GM10248 (cell line): ENCODE data around the gene SLC45A1.

Experiments used
- CTCF ChIA-PET: fragments of 300-600 bp; sonication (Branson Sonifier 250); formaldehyde crosslinking; extraction: SDS; loops from one replicate; lab custom pipeline; 2021; ENCODE audit warnings: antibody characterized with exemption; lab: Yijun Ruan, JAX
- POLR2A ChIA-PET: fragments of 350-650 bp; sonication (Branson Sonifier 250); formaldehyde crosslinking; extraction: SDS; loops from one replicate; lab custom pipeline; 2020; ENCODE audit warnings: antibody characterized with exemption; lab: Yijun Ruan, JAX
- DNase-seq: peaks from one replicate; pipeline ENCODE4 v3.0.0; 2012; ENCODE audit errors: extremely low spot score
- TF ChIP-seq, protein P1 (sequence below): IDR thresholded peaks from 2 replicates; pipeline ENCODE4 v1.5.1; 2012; ENCODE audit warnings: mild to moderate bottlenecking, low read depth; ENCODE audit errors: extremely low read depth, missing control alignments, control extremely low read depth

Gene SLC45A1

GRCh38 chr1:8315573-8316475 lies 2.1 kb upstream of the SLC45A1 start:
- CTCF ChIA-PET: interaction anchor here (0.8 to 4.5 kb wide), 19 partner anchors 10 to 648 kb away, joined by 3 to 116 read pairs (median 5); no protein-coding TSS in a partner anchor
- DNase-seq: no peak
- TF ChIP-seq, protein P1, sequence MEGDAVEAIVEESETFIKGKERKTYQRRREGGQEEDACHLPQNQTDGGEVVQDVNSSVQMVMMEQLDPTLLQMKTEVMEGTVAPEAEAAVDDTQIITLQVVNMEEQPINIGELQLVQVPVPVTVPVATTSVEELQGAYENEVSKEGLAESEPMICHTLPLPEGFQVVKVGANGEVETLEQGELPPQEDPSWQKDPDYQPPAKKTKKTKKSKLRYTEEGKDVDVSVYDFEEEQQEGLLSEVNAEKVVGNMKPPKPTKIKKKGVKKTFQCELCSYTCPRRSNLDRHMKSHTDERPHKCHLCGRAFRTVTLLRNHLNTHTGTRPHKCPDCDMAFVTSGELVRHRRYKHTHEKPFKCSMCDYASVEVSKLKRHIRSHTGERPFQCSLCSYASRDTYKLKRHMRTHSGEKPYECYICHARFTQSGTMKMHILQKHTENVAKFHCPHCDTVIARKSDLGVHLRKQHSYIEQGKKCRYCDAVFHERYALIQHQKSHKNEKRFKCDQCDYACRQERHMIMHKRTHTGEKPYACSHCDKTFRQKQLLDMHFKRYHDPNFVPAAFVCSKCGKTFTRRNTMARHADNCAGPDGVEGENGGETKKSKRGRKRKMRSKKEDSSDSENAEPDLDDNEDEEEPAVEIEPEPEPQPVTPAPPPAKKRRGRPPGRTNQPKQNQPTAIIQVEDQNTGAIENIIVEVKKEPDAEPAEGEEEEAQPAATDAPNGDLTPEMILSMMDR: no peak
- POLR2A ChIA-PET: no interaction called here

DNA sequence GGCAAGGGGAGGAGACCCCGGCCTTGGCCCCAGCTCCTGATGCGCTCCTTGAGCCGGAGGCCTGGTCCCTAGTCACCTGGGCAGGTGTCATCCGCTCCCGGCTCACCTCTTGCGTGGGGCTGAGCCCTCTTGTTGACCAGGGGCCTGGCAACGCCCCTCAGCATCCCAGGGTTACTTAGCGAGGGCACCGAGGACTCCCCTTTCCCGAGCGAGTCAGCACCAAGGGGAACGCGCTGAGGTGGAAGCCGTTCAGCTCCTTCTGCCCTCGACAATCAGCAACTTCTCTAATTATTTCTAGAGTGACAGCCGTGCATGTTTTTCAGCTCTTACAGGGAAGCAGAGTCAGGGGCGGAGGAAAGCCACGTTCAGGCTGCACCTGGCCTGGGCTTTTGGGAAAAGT lies 522 bp downstream of the SLC45A1 start:
- POLR2A ChIA-PET: no interaction called here
- DNase-seq: no peak
- TF ChIP-seq, protein P1: no peak
- CTCF ChIA-PET: interaction anchor here (0.9 to 1.7 kb wide), 4 partner anchors 11 to 336 kb away, joined by 3 to 9 read pairs (median 3); no protein-coding TSS in a partner anchor

DNA sequence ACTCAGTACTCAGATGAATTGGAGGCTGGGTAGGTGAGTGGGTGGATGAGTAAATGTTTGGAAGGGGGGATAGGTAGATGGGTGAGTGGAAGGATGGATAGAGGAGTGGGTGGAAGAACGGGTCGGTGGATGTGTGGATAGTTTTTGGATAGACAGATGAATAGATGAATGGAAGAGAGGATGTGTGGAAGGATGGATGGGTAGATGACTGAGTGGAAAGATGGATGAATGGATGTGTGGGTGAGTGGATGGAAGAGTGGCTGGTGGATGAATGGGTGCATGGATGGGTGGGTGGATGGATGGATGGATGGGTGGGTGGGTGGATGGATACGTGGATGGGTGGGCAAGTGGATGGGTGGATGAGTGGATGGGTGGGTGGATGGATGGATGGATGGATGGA lies 3.7 kb downstream of the SLC45A1 start:
- DNase-seq: no peak
- CTCF ChIA-PET: interaction anchor here (2.3 kb wide), 1 partner anchor 306 kb away, joined by 8 read pairs; no protein-coding TSS in a partner anchor
- POLR2A ChIA-PET: no interaction called here
- TF ChIP-seq, protein P1: no peak

GRCh38 chr1:8323706-8324105 lies 5.8 kb downstream of the SLC45A1 start:
- ChIA-PET CTCF (interaction anchor here (0.7 to 1.7 kb wide), 3 partner anchors 9 to 309 kb away, joined by 3 to 5 read pairs (median 3); no protein-coding TSS in a partner anchor), POLR2A (no interaction called here)
- DNase-seq: no peak
- TF ChIP-seq, protein P1: no peak

GRCh38 chr1:8324176-8324810 lies 6.4 kb downstream of the SLC45A1 start:
- POLR2A ChIA-PET: no interaction called here
- CTCF ChIA-PET: interaction anchor here (0.7 to 1.7 kb wide), 3 partner anchors 10 to 309 kb away, joined by 3 to 5 read pairs (median 3); no protein-coding TSS in a partner anchor
- TF ChIP-seq, protein P1: no peak
- no peak for DNase-seq

GRCh38 chr1:8325771-8326170 lies 7.9 kb downstream of the SLC45A1 start:
- ChIA-PET POLR2A (no interaction called here), CTCF (interaction anchor here (0.8 kb wide), 1 partner anchor 10 kb away, joined by 3 read pairs; no protein-coding TSS in a partner anchor)
- TF ChIP-seq, protein P1: no peak
- no peak for DNase-seq
